ENCODE measurements around the gene SCYL2. TPM values are rescaled to one million over a fixed set of nuclear protein-coding genes. Genes with fewer than 3 reads are reported as not detected.

The SCYL2 gene
- total RNA-seq, 1 experiment from 2014 or later = 41.4 TPM

DNA sequence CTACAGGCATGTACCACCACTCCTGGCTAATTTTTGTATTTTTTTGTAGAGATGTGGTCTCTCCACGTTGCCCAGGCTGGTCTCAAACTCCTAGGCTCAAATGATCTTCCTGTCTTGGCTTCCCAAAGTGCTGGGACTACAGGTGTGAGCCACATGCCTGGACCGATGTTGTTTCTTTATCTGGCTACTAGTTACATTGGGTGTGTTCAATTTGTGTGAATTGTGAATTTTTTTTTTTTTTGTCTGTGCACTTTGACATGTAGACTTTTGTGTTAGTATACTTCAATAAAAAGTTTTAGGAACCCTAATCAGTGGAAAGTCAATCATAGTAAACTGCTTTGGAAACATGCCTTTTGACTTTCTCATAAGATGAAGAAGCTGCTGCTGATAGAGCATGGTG is 65.9 kb downstream of the SCYL2 start:
- Histone ChIP-seq H3K4me2 (ENCODE audit: insufficient read depth, insufficient read length, low read length) (no peak overlapping the region), H3K23me2 (ENCODE audit: insufficient read length, low read depth, low read length, poor library complexity, severe bottlenecking) (no peaks in the 10 kb centered on the region), H2BK12ac (ENCODE audit: insufficient read length, low read depth, low read length) (no peak overlapping the region), H4K5ac (ENCODE audit: insufficient read length, low read depth, low read length) (no peak overlapping the region), H4K20me1 (ENCODE audit: control insufficient read depth, insufficient read depth, insufficient read length) (no peaks in the 10 kb centered on the region), H3K4ac (ENCODE audit: low read depth, low read length) (no peak overlapping the region), H2AK5ac (ENCODE audit: insufficient read length, low read length) (no peak overlapping the region), H3K18ac (ENCODE audit: insufficient read length, low read depth, low read length) (no peak overlapping the region), H4K91ac (ENCODE audit: insufficient read length, low read depth, low read length) (no peak overlapping the region), H3K9me3 (ENCODE audit: control insufficient read depth, low read depth, low read length) (no peaks in the 10 kb centered on the region), H2BK20ac (ENCODE audit: low read depth, low read length, poor library complexity, severe bottlenecking) (no peak overlapping the region), H3K56ac (ENCODE audit: insufficient read length, low read depth, low read length) (no peak overlapping the region), H2BK120ac (ENCODE audit: low read depth, low read length, poor library complexity, severe bottlenecking) (no peak overlapping the region), H3K23ac (ENCODE audit: insufficient read length, low read depth, low read length) (no peak overlapping the region), H2AFZ (ENCODE audit: low read length) (no peak overlapping the region), H4K8ac (replicated peaks; ENCODE audit: insufficient read length, low read depth, low read length) (no peak overlapping the region), H3K9ac (ENCODE audit: extremely low read depth, insufficient read length, low read length) (no peak overlapping the region), H3K79me1 (ENCODE audit: insufficient read depth, low read depth, low read length, poor library complexity, severe bottlenecking) (no peaks in the 10 kb centered on the region), H3K14ac (ENCODE audit: insufficient read depth, low read length) (no peak overlapping the region), H3K27me3 (ENCODE audit: insufficient read depth, low read length) (no peaks in the 10 kb centered on the region), H3K4me1 (ENCODE audit: insufficient read depth, low read length) (no peaks in the 10 kb centered on the region), H2BK5ac (ENCODE audit: insufficient read length, low read length) (no peak overlapping the region), H3K27ac (ENCODE audit: insufficient read length, low read depth, low read length) (no peak overlapping the region), H3K79me2 (ENCODE audit: insufficient read depth, low read length) (no peaks in the 10 kb centered on the region), H3T11ph (ENCODE audit: low read length) (no peak overlapping the region), H2BK15ac (ENCODE audit: low read depth, low read length) (no peak overlapping the region)
- H3K27ac Mint-ChIP-seq = no peak overlapping the region; a peak in 1 of 7 replicates
- peaks cover 8 to 46% (median 24%) of the 10 kb centered on the region in 3 experiments; a peak in 6 of 7 replicates for H3K36me3 Mint-ChIP-seq (ENCODE audit: insufficient read depth in 1 of 3, low read depth in 3 of 3)
- H3K4me1 Mint-ChIP-seq = peaks cover 3 to 4% of the 10 kb centered on the region in 2 experiments; a peak in 2 of 4 replicates
- no CpG with 5 or more reads among the region's 2 CpGs for WGBS (ENCODE audit: extremely low coverage, insufficient read length, low lambda C conversion rate)
- no peak for DNase-seq
- TF ChIP-seq, protein P1, sequence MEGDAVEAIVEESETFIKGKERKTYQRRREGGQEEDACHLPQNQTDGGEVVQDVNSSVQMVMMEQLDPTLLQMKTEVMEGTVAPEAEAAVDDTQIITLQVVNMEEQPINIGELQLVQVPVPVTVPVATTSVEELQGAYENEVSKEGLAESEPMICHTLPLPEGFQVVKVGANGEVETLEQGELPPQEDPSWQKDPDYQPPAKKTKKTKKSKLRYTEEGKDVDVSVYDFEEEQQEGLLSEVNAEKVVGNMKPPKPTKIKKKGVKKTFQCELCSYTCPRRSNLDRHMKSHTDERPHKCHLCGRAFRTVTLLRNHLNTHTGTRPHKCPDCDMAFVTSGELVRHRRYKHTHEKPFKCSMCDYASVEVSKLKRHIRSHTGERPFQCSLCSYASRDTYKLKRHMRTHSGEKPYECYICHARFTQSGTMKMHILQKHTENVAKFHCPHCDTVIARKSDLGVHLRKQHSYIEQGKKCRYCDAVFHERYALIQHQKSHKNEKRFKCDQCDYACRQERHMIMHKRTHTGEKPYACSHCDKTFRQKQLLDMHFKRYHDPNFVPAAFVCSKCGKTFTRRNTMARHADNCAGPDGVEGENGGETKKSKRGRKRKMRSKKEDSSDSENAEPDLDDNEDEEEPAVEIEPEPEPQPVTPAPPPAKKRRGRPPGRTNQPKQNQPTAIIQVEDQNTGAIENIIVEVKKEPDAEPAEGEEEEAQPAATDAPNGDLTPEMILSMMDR (conservative IDR thresholded peaks at IDR 0.05) = no peak
- no peaks in the 10 kb centered on the region for H3K27me3 Mint-ChIP-seq (ENCODE audit: low read depth)
- H3K4me3 Mint-ChIP-seq = no peak overlapping the region
- H3K9me3 Mint-ChIP-seq = no peaks in the 10 kb centered on the region

All from H9 (cell line).